M059J (cell line): ENCODE measurements around the gene TC2N. TPM values are rescaled to one million over a fixed set of nuclear protein-coding genes. Genes with fewer than 3 reads are reported as not detected.
A peak's percentile ranks its signal among the peaks of the same experiment; 100 is the strongest.
"Not testable (repeated sequence)": the region's sequence is repeated elsewhere in the genome, so short reads cannot be mapped to it uniquely, and the experiment has no call there.

Experiments
- DNase-seq: peaks from one replicate; pipeline ENCODE4 v3.0.0-alpha.2; 2012; ENCODE audit warnings: low read depth
- total RNA-seq: library from RNA; depleted of rRNA; stranded (reverse); fragments of >200 nt; shearing (Covaris generic); gene quantifications from 2 replicates; pipeline ENCODE4 v1.2.3, GENCODE V29; 2014

The TC2N gene
- total RNA-seq, 1 experiment from 2014 or later: not detected

DNA sequence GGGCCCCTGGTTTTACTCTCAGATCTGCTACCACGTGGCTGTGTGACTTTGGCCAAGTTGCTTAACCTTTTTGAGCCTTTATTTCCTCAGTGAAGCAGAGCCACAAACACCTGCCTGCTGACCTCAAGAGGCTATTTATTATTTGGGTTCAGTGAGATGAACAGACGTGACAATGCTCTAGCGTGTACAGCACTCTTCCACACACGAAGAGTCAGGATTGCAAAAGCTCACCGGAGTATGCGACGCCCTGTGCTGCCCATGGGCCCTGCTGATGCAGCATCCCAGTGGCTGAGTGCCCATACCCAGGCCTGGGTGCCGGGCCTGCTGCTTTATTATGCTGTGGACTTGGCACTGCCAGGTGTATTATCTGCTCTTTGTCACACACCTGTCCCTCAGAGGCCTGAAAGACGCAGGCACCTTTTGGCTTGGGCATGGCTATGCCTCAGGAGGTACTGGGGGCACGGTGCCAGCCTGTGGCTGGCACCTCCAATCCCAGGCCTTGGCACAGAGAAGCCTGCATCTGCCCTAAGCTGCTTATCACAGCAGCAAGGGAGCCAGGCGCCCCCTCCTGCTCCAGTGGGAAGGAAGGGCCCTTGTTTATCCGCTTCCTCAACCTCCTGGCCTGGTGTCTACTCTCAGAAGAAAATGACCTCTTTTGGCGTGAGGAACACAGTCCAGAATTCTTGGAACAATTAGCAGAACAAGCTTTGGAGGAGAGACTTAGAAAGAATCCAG is 22.3 kb upstream of the TC2N start:
- no peak for DNase-seq

DNA sequence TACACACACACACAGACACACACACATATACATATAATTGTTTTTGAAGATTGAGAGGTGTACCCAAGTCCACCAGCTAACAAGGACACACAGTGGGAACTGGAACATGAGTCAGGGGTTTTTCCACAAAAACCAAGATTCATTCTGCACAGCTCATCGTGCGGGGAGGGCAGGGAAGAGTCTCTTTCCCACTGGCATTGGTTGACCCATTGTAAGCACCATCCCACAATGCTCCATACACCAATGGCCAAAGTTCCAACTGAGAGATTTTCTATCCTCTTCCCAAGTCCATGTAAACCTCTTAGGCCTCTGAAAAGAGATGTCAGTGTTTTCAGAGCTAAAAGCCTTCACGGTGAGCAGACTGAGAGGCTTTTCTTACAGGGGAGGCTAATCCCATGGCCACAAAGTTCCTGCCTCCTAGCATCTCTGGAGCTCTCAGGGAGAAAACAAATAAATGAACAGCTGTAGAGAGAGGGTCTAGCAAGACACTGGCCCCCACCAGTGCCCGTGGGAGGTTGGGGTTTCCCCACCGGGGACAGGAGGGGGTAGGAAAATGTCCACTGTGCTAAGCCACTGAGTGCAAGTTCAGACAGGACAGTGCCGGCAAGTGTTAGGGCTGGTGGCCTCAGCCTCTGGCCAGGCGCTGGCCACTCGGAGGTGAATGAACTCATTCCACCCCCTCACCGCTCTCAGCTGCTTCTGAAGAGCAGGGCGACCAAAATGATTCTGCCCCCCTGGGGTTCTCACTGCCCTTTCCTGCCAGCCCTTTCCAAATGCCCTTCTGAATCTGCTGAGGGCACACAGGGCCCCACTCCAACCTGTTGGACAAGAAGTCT is 21.5 kb upstream of the TC2N start:
- no peak for DNase-seq

DNA sequence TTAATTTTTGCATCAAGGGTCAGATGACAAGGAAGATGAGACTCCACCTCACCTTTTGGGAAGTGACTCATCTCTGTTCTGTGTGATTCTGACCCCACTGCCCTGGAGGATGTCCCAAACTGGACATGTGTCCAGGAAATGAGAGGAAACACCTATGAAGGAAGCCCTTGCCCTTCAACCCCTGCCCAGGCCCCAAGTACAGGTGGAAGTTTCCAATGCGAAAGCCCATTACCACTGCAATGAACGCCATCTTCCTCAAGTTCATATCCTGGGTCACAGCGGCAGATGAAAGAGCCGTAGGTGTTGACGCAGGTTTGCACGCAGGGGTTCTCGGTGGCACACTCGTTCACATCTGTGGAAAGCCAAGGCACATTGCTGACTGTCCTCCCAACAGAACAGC is 19.6 kb upstream of the TC2N start:
- DNase-seq: no peak

DNA sequence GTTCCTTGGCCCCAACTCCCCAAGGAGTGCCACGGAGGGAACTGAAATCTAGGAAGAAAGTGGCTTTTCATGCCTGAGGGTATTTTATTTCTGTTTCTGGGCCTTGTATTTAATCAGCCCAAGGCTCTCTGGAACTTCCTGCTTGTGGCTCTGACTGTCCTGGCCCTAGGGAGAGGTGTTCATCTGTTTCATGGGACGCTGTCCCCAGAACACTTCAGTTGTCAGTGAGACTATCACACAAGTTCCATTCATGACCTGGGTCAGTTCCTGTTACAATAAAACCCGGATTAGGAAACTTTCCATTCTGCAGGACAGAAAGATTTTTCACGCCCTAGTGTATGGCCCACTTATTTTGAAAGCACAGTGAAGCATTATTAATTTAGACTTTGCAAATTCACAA is 18.5 kb upstream of the TC2N start:
- DNase-seq: no peak

DNA sequence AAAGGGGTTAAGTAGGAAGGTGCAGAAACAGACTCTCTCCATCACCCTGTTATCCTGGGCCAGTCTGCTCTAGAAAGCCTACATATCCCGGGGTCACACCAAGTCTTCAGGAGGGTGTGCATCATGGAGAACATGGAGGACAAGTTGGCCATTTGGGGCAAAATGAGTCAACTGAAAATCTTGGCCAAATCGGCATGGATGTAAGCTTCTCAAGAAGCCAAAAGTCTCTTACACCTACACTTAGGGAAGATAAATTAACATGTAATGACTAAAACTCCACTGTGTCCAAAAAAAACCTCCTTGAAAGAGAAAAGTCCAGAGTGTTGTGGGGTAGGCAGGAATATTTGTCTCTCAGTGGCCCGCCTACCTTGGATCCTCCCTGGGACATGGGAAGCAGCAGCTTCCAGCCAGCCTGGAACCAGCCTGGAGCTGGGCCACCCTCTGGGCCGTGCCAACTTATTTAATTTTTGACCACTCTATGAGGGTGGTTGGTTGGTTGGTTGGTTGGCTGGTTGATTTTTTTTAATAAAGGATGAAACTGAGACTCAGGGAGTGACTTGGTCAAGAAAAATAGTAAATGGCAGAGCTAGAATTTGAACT is 17.9 kb upstream of the TC2N start:
- no peak for DNase-seq

DNA sequence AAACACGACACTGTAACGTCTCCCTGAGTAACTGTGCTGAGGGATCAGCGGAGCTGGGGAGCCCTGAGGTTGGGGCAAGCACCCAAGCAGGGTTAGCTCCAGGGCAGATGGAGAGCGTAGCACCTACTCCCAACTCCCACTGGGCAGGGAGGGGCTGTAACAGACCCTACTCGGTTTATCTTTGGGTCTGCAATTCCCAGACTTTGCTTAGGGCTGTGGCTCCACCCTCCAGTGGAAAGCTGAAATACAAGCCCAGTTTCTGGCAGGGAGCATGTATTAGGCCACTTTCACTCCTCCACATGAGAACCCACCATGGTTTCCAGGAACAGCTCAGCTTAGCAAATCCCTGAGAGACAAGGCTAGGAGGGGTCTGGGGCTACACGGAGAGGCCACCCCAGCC is 17.3 kb upstream of the TC2N start:
- no peak for DNase-seq

DNA sequence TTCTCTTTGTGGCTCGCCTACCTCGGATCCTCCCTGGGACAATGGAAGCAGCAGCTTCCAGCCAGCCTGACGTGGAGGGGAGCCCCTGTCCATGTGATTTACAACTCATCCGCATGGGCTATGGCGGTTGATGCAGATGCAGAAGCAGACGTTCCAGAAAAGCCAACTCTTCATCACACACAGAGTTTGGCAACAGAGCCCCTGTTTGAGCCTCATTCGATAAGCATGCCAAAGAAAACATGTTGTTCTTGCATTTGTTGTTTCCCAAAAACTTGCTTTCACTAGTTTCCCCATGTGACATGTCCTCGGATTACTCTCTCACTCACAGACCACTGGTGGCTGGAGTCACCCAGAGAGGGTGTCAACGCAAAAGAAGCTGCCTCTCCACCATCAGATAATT is 16.4 kb upstream of the TC2N start:
- DNase-seq: no peak

DNA sequence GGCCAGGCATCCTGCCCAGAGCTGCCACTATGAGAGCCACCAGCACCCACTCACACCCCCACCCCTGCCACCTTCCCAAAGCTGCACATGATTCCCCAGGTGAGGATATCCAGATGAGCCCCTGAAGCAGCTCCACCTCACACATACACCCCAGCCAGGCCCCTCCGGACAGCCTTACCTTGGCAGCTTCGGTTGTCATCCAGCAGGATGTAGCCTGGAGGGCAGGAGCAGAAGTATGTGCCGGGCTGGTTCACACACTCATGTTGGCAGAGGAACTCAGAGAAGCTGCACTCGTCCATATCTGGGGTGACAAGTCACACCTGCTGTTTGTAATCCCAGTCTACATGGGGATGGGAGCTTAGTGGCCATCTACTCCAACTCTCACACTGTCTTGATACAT is 15.4 kb upstream of the TC2N start:
- DNase-seq: no peak

DNA sequence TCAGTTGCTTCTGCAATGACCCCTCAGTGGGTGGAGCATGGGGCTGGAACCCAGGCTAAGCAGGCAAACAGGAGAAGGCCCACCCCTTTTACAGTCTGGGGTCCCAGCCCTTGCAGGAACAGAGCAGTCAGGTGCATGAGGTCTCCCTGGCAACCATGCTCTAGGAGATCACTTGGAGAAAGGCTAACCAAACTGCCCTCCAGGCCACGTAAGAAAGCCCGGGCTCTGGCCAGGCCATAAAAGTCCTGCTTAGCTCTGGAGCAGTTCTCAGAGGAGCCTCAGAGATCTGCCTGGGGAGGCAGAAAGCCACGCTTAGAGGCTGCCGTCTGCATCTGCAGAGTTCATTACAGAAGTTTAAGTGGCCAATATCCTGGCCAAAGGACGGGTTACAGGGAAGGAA is 15.0 kb upstream of the TC2N start:
- DNase-seq: no peak

DNA sequence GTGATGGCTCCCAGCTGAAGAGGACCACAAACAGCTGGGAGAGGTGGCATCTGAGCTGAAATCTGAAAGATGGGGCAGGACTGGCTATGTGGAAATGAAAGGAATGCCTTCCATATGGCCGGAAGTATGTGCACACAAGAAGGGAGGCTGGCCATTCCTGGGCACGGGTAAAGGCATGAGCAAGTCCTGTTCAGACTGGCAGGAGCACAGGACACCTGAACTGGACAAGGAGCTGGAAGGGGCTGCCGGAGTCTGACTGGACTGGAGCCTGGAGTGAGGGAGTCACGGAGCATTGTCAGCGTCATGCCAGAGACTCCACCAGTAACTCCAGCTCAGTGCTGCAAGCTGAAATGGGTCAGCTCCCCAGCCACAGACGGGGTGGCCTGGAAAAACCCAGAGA is 11.9 kb upstream of the TC2N start:
- no peak for DNase-seq

DNA sequence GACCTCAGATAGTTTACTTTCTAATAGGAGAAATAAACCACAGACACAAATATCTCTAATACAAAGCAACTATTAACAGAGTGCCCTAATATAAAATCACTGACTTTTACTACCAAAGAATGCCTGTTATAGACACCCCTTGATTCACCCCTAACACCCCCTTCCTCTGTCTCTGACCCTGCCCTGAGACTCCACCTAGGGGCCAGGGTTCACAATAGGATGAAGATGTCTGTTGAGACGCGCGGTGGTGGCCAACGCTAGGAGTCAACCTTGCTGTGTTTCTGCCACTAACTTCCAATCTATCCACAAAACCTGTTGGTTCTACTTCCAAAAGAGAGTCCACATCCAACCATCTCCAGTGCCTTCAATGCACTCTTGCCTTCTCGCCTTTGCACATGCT is 10.9 kb upstream of the TC2N start:
- DNase-seq: no peak

DNA sequence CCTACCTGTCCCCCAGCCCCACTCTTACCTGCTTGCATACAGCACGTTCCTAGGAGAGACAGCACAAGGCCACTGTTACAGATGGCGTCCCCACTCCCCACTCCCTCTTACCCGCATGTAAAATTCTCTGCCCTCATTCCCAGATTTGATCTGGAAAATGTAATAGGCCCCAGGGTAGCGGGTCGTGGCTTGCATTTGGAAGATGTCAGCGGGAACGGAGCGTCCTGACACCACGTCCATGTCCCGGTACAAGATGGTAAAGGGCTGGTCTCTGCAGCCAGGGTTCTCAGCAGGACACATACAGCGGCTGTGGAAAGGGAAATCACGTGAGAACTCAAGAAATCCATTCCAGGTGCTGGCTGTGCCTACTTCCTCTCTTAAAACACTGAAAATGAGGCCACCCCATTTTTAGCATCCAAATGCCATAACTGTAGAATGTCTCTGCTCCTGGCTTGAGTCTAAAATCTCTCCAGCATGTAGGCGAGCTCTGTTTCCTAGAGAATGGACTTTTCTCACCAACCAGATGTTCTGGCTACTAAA is 10.1 kb upstream of the TC2N start:
- DNase-seq: no peak

DNA sequence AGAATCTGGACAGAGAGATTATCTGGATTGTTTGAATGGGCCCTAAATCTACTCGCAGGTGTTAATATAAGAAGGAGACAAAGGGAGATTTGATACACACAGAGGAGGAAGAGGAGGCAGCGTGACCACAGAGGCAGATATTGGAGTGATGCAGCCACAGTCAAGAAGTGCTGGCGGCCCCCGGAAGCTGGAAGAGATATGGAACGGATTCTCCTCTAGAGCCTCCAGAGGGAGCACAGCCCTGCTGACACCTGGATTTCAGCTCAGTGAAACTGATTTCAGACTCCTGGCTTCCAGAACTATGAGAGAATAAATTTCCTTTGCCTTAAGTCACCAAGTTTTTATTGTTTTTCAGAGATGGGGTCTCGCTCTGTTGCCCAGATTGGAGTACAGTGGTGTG is 9.2 kb upstream of the TC2N start:
- DNase-seq: no peak

DNA sequence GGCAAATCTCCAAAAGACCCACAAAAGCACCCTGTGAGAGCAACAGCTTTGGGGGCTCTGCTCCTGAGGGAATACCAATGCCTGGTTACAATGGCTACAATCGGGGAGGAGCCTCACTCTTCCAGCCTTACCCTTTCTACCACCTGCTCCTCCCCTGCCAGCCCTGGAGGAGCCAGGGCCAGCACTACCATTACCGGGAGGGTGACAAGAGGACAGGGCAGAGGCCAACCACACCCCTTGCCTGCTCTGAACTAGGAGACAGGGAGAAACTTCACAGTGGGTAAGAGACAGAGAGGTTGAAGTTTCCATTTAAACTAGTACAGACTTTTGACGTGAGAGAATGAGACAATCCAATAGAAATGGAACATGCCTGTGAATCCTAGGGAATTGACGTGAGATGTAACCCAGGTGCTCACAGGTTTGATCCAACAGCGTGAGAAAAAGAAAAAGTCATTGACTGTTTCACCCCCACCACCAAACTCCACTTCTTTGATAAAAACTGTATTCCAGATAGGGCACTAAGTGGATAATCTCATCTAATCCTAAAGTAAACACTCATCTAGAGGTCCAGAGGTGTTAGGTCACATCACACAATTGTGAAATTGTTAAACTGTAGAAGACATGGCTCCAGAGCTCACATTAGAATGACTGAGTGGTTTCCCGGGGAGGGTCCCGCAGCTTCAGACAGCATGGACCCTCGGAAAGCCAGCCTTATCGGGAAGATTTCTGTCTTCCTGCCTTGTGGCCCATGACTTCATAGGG is 8.4 kb upstream of the TC2N start:
- no peak for DNase-seq

DNA sequence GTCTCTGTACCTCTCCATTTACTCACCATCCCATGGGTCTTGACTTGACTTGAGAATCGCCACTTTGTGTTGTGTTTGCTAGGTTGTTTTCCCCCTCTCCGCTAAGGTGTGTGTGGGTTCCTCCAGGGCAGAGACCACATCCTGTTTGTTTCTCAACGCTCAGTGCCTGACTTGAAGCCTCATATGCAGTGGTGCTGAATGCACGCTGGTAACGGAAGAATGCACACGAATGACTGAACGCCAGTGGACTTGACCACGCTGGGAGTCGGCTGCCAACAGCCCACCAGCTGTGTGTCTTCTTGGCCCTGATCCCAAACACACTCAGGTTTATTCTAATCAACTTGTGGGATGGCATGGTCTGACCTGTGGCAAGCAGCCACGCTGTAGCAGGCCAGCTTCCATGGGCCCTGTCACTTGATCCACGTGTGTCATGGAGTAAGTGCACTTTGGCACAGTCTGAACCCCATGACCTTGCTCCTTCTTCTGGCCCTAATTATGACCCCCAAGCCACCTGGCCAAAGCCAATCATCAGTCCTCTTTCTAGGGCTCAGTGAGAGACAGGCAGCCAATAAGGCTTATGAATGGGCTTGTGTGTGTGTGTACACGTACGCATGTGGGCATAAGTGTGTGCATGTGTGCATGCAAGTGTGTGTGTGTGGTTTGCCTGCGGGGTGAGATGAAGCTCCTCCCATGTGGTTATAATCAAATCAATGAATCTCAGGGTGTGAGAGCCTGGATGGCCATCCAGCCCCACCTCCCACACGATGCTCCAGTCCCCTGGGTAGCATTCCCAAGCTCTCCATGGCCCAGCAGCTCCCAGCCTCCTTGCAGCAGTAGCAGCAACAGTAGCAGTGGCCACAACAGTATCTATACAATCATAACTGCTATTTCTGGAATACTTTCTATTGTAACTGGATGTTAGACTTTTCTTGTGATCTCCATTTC is 6.4 kb upstream of the TC2N start:
- DNase-seq: peak; percentile 29

DNA sequence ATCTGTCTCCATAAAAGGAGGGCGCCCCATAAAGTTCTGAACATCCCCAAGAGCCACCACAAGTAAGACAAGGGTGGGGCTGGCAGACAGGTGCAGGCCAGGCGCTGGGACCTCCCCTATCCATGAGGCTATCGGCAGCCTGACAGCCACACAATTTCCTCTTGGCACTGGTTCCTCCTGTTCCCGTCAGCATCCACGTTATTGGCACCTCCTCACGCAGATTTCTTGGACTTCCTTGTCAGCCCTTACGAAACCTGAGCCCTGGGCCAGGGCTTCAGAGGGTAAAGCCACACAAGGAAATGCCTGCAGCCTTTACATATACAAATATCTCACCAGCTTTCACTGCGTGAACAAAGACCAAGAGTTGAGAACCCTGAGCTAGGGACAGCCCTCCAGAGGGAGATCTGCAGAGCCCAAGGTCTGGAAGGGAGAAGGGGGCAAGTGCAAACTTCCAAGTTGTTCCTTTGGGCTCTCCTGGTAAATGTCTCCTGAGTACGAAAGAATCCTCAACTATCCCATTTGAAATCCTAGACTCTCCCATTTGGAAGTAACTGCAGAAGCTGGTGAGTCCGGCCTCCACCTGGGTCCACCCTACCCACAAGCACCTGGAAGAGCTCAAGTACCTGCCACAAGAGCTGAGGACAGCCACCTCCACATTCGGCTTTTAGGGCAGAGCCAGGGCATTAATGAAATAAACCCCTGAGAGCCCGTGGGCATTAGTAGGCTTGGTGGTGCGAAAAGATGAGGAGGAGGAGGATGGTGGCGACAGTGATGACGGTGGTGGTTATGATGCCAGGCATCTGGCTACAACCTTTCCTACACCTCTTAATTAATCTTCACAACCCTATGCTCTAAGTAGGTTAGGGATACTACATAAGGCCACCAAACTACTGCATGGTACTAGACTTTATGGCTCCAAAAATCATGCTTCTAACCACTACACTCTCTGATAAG is 5.5 kb upstream of the TC2N start:
- DNase-seq: peak; percentile 39

DNA sequence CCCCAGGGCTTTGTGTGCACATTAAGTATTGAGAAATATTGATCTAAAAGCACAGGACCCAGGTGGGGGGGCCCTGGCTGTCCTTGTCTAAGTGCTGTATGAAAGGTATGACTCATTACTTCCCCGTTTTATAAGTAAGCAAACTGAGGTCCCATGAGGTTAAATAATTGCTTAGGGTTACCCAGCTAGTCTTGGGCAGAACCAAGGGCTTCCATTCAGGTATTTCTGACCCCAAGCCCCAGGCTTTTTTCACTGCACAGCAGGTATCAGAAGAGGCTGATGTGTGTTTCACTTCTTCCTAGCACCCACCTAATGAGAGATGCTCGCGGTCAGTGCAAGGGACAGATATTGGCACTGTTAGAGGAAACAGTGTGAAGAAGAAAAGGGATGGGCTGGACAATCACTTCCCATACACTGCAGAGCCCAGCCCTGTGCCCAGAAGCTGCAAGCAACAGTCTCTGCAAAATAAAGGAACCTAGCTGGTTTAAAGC is 4.7 kb upstream of the TC2N start:
- DNase-seq: no peak

DNA sequence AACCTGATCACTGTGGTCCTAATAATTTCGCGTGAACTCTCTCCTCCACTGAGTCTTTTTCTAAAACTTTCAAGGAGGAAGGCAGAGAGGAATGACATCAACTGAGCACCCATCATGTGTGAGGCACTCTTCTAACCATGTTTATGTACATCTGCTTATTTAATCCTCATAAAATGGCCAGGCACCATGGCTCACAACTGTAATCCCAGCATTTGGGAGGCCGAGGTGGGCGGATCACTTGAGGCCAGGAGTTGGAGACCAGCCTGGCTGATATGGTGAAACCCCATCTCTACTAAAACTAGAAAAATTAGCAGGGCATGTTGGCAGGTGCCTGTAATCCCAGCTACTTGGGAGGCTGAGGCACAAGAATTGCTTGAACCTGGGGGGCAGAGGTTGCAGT is 4.1 kb upstream of the TC2N start:
- DNase-seq: not testable (repeated sequence)

DNA sequence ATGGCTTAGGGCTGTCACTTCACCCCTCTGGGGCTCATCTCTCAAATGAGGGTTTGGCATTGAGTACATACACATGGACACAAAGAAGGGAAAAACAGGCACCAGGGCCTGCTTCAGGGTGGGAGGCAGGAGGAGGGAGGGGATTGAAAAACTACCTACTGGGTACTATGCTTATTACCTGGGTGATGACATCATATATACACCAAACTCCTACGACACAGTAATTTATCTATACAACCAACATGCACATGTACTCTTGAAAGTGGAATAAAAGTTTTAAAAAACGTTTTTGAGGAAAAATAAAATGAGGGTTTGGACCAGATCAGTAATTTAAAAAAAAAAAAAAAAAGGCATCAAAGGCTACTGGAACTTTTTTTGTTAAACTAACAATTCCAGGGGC is 3.6 kb upstream of the TC2N start:
- no peak for DNase-seq
